8988T (cell line): ENCODE results near the gene TPT1.
"Not testable (repeated sequence)": the region's sequence is repeated elsewhere in the genome, so short reads cannot be mapped to it uniquely, and the experiment has no call there.

Source experiments
- DNase-seq: peaks from one replicate; pipeline ENCODE4 v3.0.0; 2011

TPT1 gene

DNA sequence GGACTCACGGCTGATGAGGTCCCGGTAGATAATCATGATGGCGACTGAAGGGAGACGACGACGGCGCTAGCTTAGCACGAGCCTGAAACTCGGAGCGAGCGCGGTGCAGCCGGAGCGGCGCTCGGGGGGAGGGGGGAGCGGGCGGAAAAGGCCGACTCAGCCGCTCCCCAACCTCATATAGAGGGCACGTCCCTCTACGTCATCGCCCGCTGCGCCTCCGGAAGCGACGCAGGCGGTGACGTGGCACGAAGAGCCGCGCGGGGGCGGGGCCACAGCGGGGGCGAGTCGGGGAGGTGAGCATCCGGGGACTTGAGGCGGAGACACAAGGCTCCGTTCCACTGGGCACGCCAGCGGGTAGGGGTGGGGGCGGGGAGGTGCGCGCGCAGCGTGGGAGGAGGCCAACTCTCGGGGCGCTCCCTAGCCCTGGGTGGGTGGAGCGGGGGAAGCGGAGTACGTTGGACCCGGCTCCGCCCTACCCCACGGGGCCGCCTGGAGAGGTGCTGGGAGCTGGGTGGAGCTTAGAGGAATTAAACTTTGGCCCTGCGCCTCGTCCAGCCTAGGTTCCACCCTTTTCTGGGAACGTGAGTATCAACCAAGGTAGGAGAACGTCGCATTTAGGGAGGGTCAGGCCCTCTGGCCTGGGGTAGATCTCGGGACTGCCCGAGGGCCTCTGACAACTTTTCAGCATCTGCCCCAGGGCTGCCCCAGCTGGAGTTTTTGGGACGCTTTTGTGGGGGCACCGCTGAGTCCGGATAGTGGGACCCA is at the start of gene TPT1:
TSS of gene TPT1 (minus strand) at position 150 of the 765 bp plus-strand sequence. CDS start at position 36, 114 bp downstream.
- DNase-seq = peak; percentile 92

DNA sequence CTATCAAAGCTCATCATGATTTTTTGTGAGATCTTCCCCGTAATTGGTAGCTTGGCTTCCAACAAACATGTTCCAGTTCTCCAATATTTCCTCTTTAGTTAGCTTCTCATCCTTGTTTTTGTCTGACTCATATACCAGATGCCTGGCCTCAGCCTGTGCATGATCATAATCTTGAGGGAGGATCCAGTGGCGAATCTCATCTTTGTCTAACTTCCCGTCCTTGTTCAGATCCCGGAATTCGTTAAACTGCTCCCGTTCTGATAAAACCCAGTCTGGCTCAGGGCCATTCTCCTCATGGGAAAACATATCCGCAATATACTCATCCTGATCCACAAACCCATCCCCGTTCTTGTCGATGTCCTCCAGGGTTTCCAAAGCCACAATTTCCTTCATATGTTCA is 49.4 kb upstream of the TPT1 start:
- DNase-seq = not testable (repeated sequence)

DNA sequence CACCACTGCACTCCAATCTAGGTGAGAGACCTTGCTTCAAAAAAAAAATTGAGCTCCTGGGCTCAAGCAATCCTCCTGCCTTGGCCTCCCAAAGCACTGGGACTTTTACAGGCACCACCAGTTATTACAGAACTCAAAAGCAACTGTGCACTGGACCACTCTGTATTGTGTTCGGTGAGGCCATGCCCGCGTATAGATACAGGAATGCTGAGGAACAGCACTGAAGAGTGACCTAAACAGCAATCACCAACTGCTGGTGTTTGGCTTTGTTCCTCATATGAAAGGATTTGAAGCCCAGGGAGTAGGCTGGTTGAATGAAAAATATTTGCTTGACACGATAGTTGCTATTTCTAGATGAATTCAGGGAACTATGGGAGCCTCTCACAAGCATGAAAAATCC is 47.7 kb upstream of the TPT1 start:
- DNase-seq = no peak

DNA sequence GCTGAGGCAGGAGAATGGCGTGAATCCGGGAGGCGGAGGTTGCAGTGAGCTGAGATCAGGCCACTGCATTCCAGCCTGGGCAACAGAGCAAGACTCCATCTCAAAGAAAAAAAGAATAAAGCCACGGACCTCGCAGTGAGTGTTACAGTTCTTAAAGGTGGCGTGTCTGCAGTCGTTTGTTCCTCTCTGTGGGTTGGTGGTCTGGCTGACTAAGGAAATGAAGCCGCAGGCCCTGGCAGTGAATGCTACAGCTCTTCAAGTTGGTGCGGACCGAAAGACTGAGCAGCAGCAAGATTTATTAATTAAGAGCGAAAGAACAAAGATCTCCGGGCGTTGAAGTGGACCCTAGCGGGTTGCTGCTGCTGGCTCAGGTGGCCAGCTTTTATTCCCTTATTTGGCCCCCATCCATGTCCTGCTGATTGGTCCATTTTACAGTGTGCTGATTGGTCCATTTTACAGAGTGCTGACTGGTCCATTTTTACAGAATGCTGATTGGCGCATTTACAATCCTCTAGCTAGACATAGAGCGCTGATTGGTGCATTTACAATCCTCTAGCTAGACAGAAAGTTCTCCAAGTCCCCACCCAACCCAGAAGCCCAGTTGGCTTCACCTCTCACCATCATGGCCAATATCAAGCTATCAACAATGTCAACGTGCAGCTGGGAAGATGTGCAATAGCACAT is 46.1 kb upstream of the TPT1 start:
- DNase-seq = not testable (repeated sequence)

DNA sequence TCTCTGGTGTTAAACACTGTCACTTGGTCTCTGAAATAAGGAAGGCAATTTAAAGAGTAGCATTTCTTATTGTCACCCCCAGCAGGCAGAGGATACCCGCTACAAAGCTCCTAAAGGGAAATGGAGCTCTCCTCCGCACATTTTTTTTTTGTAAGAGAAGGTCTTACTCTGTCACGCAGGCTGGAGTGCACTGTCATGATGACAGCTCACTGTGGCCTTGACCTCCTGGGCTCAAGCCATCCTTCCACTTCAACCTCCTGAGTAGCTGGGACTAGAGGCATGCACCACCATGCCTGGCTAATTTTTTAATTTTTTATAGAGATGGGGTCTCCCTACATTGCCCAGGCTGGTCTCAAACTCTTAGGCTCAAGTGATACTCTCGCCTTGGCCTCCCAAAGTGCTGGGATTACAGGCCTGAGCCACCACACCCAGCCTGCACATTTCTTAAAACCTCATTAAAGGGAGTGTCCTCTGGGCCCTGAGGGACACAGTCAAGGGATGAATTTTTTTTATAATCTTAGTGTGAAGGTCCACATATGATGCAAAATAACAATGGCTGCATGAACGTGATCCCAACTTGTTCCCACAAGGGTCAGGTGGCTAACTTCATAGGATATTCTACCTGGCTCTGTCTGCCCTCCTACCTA is 45.0 kb upstream of the TPT1 start:
- no peak for DNase-seq

DNA sequence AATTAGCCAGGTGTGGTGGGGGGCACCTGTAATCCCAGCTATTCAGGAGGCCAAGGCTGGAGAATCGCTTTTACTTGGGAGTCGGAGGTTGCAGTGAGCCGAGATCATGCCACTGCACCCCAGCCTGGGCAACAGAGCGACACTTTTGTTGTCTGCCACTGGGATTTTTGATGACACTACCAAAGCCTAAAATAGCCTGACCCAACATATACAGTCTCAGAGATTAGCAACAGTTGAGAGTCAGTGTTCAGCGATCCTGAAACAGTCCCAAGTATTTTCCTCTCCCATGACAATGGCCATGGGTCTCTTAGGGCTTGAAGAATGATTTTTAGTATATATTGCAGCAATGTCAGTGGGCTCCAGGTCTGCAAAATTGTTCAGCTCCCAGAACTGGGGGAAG is 44.3 kb upstream of the TPT1 start:
- no peak for DNase-seq

DNA sequence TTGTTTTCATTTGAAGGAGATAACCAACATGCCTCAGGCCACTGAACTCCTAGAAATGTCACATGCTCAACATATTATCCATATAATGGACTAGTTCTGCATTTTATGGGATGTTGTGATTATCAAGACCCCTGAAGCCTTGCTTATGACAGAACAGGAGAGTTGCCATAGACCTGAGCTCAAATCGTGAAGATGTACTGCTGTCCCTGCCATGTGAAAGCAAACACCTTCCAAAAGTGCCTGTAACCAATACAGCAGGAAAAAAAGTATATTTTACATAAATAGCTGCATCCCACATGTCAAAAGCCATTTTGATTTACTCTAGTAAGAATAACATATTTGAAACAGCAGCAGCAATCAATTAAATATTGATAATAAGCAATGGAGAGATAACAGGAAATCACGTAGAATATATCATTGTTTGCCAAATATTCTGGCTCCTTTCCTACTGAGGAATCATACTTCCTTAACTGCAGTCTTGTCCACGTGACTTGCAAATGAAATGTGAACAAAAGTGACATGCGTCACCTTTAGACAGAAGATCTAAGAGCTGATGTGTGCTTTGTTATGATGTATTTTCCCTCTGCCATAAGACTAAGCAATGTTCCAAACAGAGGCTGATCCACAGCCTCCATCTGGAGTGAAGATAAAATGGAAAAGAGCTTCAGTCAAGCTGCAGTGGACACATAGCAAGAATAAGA is 43.6 kb upstream of the TPT1 start:
- DNase-seq = no peak

- not testable (repeated sequence) for DNase-seq
Observed at GRCh38 chr13:45382739-45383138, 41.8 kb upstream of the TPT1 start.

DNA sequence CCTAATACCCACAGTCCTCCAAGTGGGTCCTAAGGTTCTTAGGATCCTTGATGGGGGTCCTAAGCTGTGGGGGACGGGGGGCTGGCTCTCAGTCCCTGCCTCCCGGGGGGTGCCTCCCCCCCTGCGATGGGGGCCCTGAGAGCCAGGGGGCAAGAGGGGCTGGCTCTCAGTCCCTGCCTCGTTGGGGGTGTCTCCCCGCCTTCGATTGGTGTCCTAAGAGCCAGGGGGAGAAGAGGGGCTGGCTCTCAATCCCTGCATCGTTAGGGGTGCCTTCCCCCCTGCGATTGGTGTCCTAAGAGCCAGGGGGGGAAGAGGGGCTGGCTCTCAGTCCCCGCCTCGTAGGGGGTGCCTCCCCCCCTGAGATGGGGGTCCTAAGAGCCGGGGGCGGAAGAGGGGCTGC is 40.2 kb upstream of the TPT1 start:
- DNase-seq = no peak

- DNase-seq = not testable (repeated sequence)
Observed at GRCh38 chr13:45380708-45381107, 39.7 kb upstream of the TPT1 start.

DNA sequence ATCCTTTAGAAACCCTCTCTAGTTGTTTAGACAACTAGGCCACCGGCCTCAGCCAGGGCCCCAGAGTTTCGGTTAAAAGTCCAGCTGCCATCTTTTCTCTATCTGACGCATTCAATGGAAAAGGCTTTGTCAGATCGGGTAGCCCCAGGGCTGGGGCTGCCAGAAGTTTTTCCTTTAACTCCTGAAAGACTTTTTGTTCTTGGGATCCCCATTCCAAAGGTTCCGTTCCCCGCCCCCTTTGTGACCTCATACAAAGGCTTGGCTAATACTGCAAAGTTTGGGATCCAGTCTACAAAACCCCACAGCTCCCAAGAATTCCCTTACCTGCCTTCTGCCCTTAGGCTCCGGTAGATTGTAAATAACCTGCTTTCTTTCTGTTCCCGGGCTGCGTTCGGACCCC is 38.5 kb upstream of the TPT1 start:
- not testable (repeated sequence) for DNase-seq

DNA sequence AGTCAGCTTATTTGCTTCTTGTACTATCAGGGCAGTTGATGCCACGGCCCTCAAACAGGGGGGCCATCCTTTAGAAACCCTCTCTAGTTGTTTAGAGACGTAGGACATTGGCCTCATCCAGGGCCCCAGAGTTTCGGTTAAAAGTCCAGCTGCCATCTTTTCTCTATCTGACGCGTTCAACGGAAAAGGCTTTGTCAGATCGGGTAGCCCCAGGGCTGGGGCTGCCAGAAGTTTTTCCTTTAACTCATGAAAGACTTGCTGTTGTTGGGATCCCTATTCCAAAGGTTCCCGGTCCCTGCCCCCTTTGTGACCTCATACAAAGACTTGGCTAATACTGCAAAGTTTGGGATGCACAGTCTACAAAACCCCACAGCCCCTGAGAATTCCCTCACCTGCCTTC is 37.8 kb upstream of the TPT1 start:
- not testable (repeated sequence) for DNase-seq

GRCh38 chr13:45377314-45377713 is 36.3 kb upstream of the TPT1 start:
- DNase-seq = not testable (repeated sequence)

DNA sequence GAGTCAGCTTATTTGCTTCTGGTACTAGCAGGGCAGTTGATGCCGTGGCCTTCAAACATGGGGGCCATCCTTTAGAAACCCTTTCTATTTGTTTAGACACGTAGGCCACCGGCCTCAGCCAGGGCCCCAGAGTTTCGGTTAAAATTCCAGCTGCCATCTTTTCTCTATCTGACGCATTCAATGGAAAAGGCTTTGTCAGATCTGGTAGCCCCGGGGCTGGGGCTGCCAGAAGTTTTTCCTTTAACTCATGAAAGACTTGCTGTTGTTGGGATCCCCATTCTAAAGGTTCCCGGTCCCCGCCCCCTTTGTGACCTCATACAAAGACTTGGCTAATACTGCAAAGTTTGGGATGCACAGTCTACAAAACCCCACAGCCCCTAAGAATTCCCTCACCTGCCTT is 35.7 kb upstream of the TPT1 start:
- not testable (repeated sequence) for DNase-seq

GRCh38 chr13:45374917-45375316 is 33.9 kb upstream of the TPT1 start:
- DNase-seq = no peak

DNA sequence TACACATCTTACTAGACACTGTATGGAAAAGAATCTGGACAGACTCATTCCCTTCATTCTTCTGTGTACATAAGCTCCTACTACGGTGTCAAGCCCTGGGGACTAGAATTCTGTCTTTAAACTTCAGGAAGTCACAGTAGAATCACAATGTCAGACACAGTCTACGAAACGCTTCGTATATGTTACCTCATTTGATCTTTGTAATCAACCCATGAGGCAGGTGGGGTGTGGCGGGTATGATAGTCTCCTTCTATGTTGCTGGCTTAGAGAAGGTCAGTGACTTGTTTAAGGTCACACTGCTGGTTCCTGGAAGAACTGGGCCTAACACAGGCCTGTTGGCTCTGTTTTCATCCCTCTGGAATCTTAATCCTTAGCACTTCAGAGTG is 32.2 kb upstream of the TPT1 start:
- DNase-seq = no peak

- DNase-seq = no peak
Observed at GRCh38 chr13:45372189-45373161, 31.5 kb upstream of the TPT1 start.

DNA sequence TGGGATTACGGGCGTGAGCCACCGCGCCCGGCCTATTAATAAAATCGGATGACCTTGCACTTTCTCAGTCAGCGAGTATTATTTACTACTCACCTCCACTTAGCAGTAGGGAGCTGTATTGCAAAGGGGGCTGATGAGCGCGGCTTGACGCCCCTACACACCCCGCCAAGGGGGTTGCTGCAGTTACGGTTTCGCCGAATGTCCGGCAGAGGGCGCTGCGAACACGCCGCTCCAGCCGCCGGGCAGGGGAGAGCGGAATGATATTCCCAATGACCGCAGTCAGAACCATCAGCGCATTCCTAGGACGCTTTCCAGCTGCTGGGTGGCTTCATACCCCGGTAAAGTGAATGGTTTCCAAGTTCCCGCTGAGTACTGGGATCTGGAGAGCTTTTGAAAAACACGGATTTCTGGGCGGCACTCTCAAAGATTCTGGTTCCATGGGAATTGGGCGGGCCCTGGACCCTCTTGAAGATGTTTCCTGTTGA is 30.0 kb upstream of the TPT1 start:
- DNase-seq = peak; percentile 85

DNA sequence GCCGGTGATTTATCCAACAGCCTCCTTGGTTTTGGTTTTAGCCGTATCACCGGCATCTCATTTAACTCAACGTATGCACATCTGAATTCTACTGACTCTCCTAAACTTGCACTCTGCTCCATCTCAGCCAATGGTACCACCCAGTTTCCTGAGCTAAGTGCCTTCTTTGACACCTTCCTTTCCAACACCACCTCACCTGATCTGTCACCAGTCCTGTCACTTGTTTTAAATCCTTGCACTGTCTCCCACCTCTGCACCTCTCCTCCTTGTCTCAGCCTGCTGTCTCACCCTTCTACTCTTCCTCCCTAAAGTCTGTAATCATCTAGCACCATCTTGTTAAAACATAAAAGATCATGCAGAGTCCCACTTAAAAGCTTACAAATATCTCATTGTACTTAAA is 28.1 kb upstream of the TPT1 start:
- DNase-seq = no peak

GRCh38 chr13:45368571-45368970 is 27.6 kb upstream of the TPT1 start:
- DNase-seq = no peak

DNA sequence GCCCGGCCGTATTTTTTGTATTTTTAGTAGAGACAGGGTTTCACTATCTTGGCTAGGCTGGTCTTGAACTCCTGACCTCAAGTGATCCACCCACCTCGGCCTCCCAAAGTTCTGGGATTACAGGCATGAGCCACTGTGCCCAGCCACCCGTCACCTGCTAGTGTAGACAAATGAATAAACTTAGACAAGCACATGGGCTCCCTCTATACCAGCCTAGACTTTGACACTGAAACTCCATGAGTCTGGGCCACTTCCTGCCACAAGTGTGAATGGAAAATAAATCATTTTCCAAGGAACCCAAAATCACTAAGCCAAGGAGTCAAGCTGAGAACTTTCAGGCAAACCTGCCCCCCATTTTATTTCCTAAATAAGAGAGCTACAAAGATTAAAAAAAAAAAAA is 27.0 kb upstream of the TPT1 start:
- no peak for DNase-seq

DNA sequence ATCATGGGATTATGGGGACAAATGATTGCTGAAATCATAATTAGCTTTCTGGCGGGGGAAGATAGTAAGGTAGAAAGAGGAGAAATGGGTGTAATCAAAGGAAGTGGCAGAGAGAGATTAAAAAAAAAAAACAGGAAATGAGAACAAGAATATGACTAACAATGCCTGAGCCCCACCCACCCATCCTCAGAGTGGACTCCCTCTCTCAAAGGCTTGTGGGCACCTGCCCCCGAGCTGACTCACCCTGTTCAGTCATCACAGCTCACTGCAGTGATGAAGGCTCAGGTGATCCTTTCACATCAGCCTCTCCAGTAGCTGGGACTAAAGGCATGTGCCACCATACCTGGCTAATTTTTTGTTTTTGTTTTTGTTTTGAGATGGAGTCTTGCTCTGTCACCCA is 26.4 kb upstream of the TPT1 start:
- DNase-seq = peak; percentile 81
